HepG2 (cell line): Measurements from ENCODE around the gene SPCS1. TPM values are rescaled to one million over a fixed set of nuclear protein-coding genes. Genes with fewer than 3 reads are reported as not detected.

Experiments used
- BCLAF1 ChIP-seq: fragments of 450-650 bp; IDR thresholded peaks from 2 replicates; pipeline ENCODE4 v1.6.1; 2017; ENCODE audit warnings: mild to moderate bottlenecking
- CSRNP2 ChIP-seq: sonication (generic); formaldehyde crosslinking; conservative IDR thresholded peaks from 2 replicates; pipeline ENCODE4 v1.8.0; 2022; ENCODE audit warnings: low read depth, missing genetic modification reagents
- FOXK1 ChIP-seq: sonication (generic); formaldehyde crosslinking; IDR thresholded peaks from 2 replicates; pipeline ENCODE4 v1.4.0; 2020; ENCODE audit warnings: low read depth, missing genetic modification reagents, borderline replicate concordance
- FOXO1 ChIP-seq: sonication (generic); formaldehyde crosslinking; IDR thresholded peaks from 2 replicates; pipeline ENCODE4 v1.4.0; 2020; ENCODE audit warnings: missing genetic modification reagents
- HDAC1 ChIP-seq: sonication (generic); formaldehyde crosslinking; IDR thresholded peaks from 2 replicates; pipeline ENCODE4 v1.5.1; 2020; ENCODE audit warnings: mild to moderate bottlenecking, missing genetic modification reagents
- HNRNPH1 ChIP-seq: fragments of 200-400 bp; formaldehyde crosslinking; optimal IDR thresholded peaks from 2 replicates; pipeline ENCODE3; 2017; ENCODE audit warnings: mild to moderate bottlenecking, low read depth, low read length
- KLF15 ChIP-seq: sonication (generic); formaldehyde crosslinking; IDR thresholded peaks from 2 replicates; pipeline ENCODE4 v1.8.1; 2023; ENCODE audit warnings: borderline replicate concordance, mild to moderate bottlenecking, inconsistent platforms, missing genetic modification reagents, mixed read lengths
- NR0B2 ChIP-seq: sonication (generic); formaldehyde crosslinking; IDR thresholded peaks from 2 replicates; pipeline ENCODE4 v1.4.0; 2020; ENCODE audit warnings: mild to moderate bottlenecking, missing genetic modification reagents
- PHF20 ChIP-seq: sonication (generic); formaldehyde crosslinking; IDR thresholded peaks from 2 replicates; pipeline ENCODE4 v1.5.0; 2020; ENCODE audit warnings: mild to moderate bottlenecking, missing genetic modification reagents
- RARA ChIP-seq: IDR thresholded peaks from 2 replicates; pipeline ENCODE4 v1.6.1; 2016; ENCODE audit warnings: missing genetic modification reagents, missing compliant biosample characterization
- RBFOX2 ChIP-seq: fragments of 200-400 bp; formaldehyde crosslinking; IDR thresholded peaks from 2 replicates; pipeline ENCODE4 v1.6.1; 2017; ENCODE audit warnings: low read depth, mild to moderate bottlenecking, low read length
- SOX5 ChIP-seq: IDR thresholded peaks from 2 replicates; pipeline ENCODE4 v1.6.1; 2016; ENCODE audit warnings: borderline replicate concordance
- SYNCRIP ChIP-seq: fragments of 200-400 bp; formaldehyde crosslinking; IDR thresholded peaks from 2 replicates; pipeline ENCODE4 v1.6.1; 2018; ENCODE audit warnings: mild to moderate bottlenecking, low read depth, low read length; ENCODE audit not compliant: insufficient read depth
- TCF7 ChIP-seq: sonication (generic); IDR thresholded peaks from 2 replicates; pipeline ENCODE4 v1.6.1; 2016; ENCODE audit warnings: antibody characterized with exemption, low read depth
- TFE3 ChIP-seq: IDR thresholded peaks from 2 replicates; pipeline ENCODE4 v1.6.1; 2016
- ZFY ChIP-seq: sonication (generic); formaldehyde crosslinking; IDR thresholded peaks from 2 replicates; pipeline ENCODE4 v1.4.0; 2020; ENCODE audit warnings: missing genetic modification reagents
- ZNF136 ChIP-seq: sonication (generic); formaldehyde crosslinking; IDR thresholded peaks from 2 replicates; pipeline ENCODE4 v1.8.1; 2022; ENCODE audit warnings: low read depth, mild to moderate bottlenecking, moderate library complexity, missing genetic modification reagents
- ZNF160 ChIP-seq: sonication (generic); formaldehyde crosslinking; IDR thresholded peaks from 2 replicates; pipeline ENCODE4 v1.8.0; 2022; ENCODE audit warnings: mild to moderate bottlenecking, inconsistent platforms, missing genetic modification reagents
- ZNF34 ChIP-seq: sonication (generic); formaldehyde crosslinking; IDR thresholded peaks from 2 replicates; pipeline ENCODE4 v1.4.0; 2020; ENCODE audit warnings: mild to moderate bottlenecking, missing genetic modification reagents, borderline replicate concordance
- ZNF530 ChIP-seq: sonication (generic); formaldehyde crosslinking; IDR thresholded peaks from 2 replicates; pipeline ENCODE4 v1.5.0; 2020; ENCODE audit warnings: low read depth, mild to moderate bottlenecking, missing genetic modification reagents
- ZNF562 ChIP-seq: sonication (generic); formaldehyde crosslinking; IDR thresholded peaks from 2 replicates; pipeline ENCODE4 v1.8.0; 2022; ENCODE audit warnings: missing genetic modification reagents, borderline replicate concordance
- ZSCAN21 ChIP-seq: sonication (generic); formaldehyde crosslinking; IDR thresholded peaks from 2 replicates; pipeline ENCODE4 v1.8.0; 2022; ENCODE audit warnings: mild to moderate bottlenecking, missing genetic modification reagents, moderate library complexity, borderline replicate concordance
- polyA plus RNA-seq, 8 experiments: library from polyadenylated mRNA; depleted of rRNA in 3 of 8; stranded (reverse) in 7 of 8; unstranded in 1 of 8; fragments of >200 nt; fragmentation: Illumina TruSeq in 4 of 8; extraction: Trizol in 4 of 8; gene quantifications; 2 replicates each; pipeline versions ENCODE4 v1.2.1 to v1.2.3, GENCODE V29; 2011 to 2016; ENCODE audit warnings: low read depth in 4 of 8, missing spikeins in 1 of 8, mixed read lengths in 1 of 8; ENCODE audit not compliant: insufficient read depth in 1 of 8
- total RNA-seq, 5 experiments: library from RNA; depleted of rRNA; stranded (reverse); fragments of >200 nt; fragmentation: Illumina TruSeq; extraction: Trizol; gene quantifications; 2 replicates each; pipeline ENCODE4 v1.2.3, GENCODE V29; 2016; ENCODE audit warnings: low read depth in 1 of 5

Gene SPCS1
- total and polyA plus RNA-seq, 2 of the 13 experiments (the other 11 are each of a cell fraction or from before 2014, with no cell fraction given): 84.6 to 120 TPM

GRCh38 chr3:52705688-52706686 lies at the start of gene SPCS1, which contains the start of gene GLT8D1 (continued):
- TF ChIP-seq SOX5 (CRISPR knock-in tag) (0 out of 2 replicates have a peak, but pooled peaks have one; percentile 18), ZNF530 (CRISPR knock-in tag) (0 out of 2 replicates have a peak, but pooled peaks have one; percentile 20), TCF7 (no peak), NR0B2 (CRISPR knock-in tag) (0 out of 2 replicates have a peak, but pooled peaks have one; percentile 16), ZSCAN21 (CRISPR knock-in tag) (peak; percentile 77; the same call in 1 of the 2 replicates), BCLAF1 (no peak), FOXK1 (peak; percentile 53; the same call in 1 of the 2 replicates), KLF15 (CRISPR knock-in tag) (peak; percentile 8; the same call in 1 of the 2 replicates), HNRNPH1 (no peak), RARA (CRISPR knock-in tag) (peak; percentile 39), ZFY (peak; percentile 90), ZNF34 (CRISPR knock-in tag) (no peak; the same call in 1 of the 2 replicates), FOXO1 (CRISPR knock-in tag) (peak; percentile 61; the same call in 1 of the 2 replicates), ZNF160 (CRISPR knock-in tag) (0 out of 2 replicates have a peak, but pooled peaks have one; percentile 19), CSRNP2 (no peak), RBFOX2 (peak; percentile 96), PHF20 (CRISPR knock-in tag) (peak; percentile 90), TFE3 (CRISPR knock-in tag) (peak; percentile 46; the same call in 1 of the 2 replicates), ZNF562 (no peak), SYNCRIP (no peak), ZNF136 (CRISPR knock-in tag) (no peak), HDAC1 (CRISPR knock-in tag) (peak; percentile 100)
